K562 (cell line): Measurements from ENCODE around the gene PHLDA3.

Experiments
- EZH2 ChIP-seq: IDR thresholded peaks from 2 replicates; pipeline ENCODE4 v1.6.1; 2012; ENCODE audit warnings: low read depth, mild to moderate bottlenecking, inconsistent platforms, low read length, borderline replicate concordance
- JUND ChIP-seq, 2 experiments: IDR thresholded peaks; 2 replicates in 1 of 2; 3 replicates in 1 of 2; pipeline ENCODE4 v1.6.1; 2011; ENCODE audit warnings: borderline replicate concordance in 2 of 2, low read depth in 2 of 2, low read length in 2 of 2, improper control_type of control experiment in 1 of 2, missing biosample characterization in 1 of 2, missing genetic modification characterization in 1 of 2, missing genetic modification reagents in 1 of 2
- MYBL2 ChIP-seq, 2 experiments: fragments of 450-650 bp in 1 of 2; sonication (generic) in 1 of 2; formaldehyde crosslinking in 1 of 2; IDR thresholded peaks; 2 replicates each; pipeline versions ENCODE4 v1.6.1 to v1.8.1; 2017 to 2022; ENCODE audit warnings: borderline replicate concordance in 1 of 2, inconsistent platforms in 1 of 2, low read depth in 1 of 2, mild to moderate bottlenecking in 1 of 2, missing genetic modification reagents in 1 of 2, moderate library complexity in 1 of 2
- NFIC ChIP-seq: fragments of 450-650 bp; IDR thresholded peaks from 2 replicates; pipeline ENCODE4 v1.6.1; 2017; ENCODE audit warnings: mild to moderate bottlenecking, inconsistent platforms
- SP1 ChIP-seq: sonication (generic); formaldehyde crosslinking; IDR thresholded peaks from 2 replicates; pipeline ENCODE4 v1.8.1; 2022; ENCODE audit warnings: mild to moderate bottlenecking, missing genetic modification reagents
- TCF7 ChIP-seq: sonication (generic); IDR thresholded peaks from 2 replicates; pipeline ENCODE4 v1.6.1; 2016; ENCODE audit warnings: antibody characterized with exemption, borderline replicate concordance
- XRCC4 ChIP-seq: IDR thresholded peaks from one replicate; pipeline ENCODE4 v1.6.1; 2011; ENCODE audit not compliant: insufficient read depth, insufficient read length; ENCODE audit errors: extremely low read depth
- ZFP30 ChIP-seq: fragments of 250-450 bp; sonication (Bioruptor Pico); IDR thresholded peaks from 2 replicates; pipeline ENCODE4 v1.8.0; 2022; ENCODE audit warnings: moderate library complexity, mild to moderate bottlenecking, inconsistent platforms, borderline replicate concordance
- ZFX ChIP-seq: sonication (generic); formaldehyde crosslinking; IDR thresholded peaks from 2 replicates; pipeline ENCODE4 v1.8.0; 2022; ENCODE audit warnings: mild to moderate bottlenecking, missing genetic modification reagents, moderate library complexity
- ZNF197 ChIP-seq: fragments of 200-800 bp; sonication (Bioruptor generic); IDR thresholded peaks from 2 replicates; pipeline ENCODE4 v1.6.1; 2016; ENCODE audit warnings: low read depth, missing genetic modification characterization, missing compliant biosample characterization
- TF ChIP-seq, protein P1 (sequence below): fragments of 450-650 bp; IDR thresholded peaks from 2 replicates; pipeline ENCODE4 v1.6.1; 2016
- TF ChIP-seq, protein P2 (sequence below), 3 experiments: IDR thresholded peaks in 2 of 3; conservative IDR thresholded peaks in 1 of 3; 2 replicates each; pipeline ENCODE4 v1.5.1; 2011 to 2012; ENCODE audit warnings: low read length in 3 of 3, mild to moderate bottlenecking in 3 of 3, control low read depth in 2 of 3, improper control_type of control experiment in 1 of 3, inconsistent platforms in 1 of 3, low read depth in 1 of 3, mixed read lengths in 1 of 3, moderate library complexity in 1 of 3; ENCODE audit not compliant: insufficient read depth in 2 of 3
- TF ChIP-seq, protein P3 (sequence below): sonication (generic); formaldehyde crosslinking; IDR thresholded peaks from 2 replicates; pipeline ENCODE4 v1.8.1; 2023; ENCODE audit warnings: mild to moderate bottlenecking, missing genetic modification reagents
- TF ChIP-seq, protein P4 (sequence below): fragments of 450-650 bp; IDR thresholded peaks from 2 replicates; pipeline ENCODE4 v1.6.1; 2017; ENCODE audit warnings: antibody characterized with exemption

DNA sequence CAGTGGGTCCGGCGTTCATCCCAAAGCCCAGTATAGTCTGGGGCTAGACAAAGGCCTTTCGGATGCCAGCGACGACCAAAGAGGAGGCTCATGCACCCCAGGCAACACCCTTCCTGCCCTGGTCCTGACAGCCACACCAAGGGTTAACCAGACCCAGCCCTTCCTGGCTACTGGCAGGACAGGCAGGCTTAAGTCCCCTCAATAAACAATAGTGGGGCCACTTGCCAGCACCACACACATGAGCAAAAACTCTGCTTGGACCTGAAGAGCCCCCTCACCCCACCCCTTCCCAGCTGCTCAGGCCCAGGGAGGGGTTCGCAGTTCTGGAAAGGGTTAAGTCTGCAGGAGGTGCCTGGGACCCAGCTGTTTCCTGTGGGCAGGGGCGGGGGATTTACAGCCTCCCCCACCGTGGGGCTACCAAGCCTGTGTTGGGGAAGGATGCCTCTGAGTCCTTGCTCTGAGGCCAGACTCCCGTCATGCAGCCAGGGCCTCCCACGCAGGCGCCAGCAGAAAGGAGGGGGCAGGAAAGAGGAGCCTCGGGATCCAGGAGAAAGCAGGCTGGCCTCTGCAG is 18.2 kb downstream of the PHLDA3 start:
- TF ChIP-seq ZFX (CRISPR knock-in tag) (no peak), ZNF197 (CRISPR knock-in tag) (no peak), XRCC4 (no peak), JUND (IDR thresholded peaks at IDR 0.05; ENCODE audit: borderline replicate concordance, low read depth, low read length) (no peak), JUND (tag; IDR thresholded peaks at IDR 0.05; ENCODE audit: borderline replicate concordance, low read depth, low read length) (no peak), ZFP30 (CRISPR knock-in tag) (no peak), TCF7 (no peak), NFIC (no peak), MYBL2 (IDR thresholded peaks at IDR 0.05; ENCODE audit: low read depth) (no peak), MYBL2 (CRISPR knock-in tag; IDR thresholded peaks at IDR 0.05; ENCODE audit: borderline replicate concordance) (no peak), EZH2 (no peak), SP1 (no peak)
- TF ChIP-seq, protein P1, sequence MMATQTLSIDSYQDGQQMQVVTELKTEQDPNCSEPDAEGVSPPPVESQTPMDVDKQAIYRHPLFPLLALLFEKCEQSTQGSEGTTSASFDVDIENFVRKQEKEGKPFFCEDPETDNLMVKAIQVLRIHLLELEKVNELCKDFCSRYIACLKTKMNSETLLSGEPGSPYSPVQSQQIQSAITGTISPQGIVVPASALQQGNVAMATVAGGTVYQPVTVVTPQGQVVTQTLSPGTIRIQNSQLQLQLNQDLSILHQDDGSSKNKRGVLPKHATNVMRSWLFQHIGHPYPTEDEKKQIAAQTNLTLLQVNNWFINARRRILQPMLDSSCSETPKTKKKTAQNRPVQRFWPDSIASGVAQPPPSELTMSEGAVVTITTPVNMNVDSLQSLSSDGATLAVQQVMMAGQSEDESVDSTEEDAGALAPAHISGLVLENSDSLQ, result no peak
- TF ChIP-seq, protein P2, sequence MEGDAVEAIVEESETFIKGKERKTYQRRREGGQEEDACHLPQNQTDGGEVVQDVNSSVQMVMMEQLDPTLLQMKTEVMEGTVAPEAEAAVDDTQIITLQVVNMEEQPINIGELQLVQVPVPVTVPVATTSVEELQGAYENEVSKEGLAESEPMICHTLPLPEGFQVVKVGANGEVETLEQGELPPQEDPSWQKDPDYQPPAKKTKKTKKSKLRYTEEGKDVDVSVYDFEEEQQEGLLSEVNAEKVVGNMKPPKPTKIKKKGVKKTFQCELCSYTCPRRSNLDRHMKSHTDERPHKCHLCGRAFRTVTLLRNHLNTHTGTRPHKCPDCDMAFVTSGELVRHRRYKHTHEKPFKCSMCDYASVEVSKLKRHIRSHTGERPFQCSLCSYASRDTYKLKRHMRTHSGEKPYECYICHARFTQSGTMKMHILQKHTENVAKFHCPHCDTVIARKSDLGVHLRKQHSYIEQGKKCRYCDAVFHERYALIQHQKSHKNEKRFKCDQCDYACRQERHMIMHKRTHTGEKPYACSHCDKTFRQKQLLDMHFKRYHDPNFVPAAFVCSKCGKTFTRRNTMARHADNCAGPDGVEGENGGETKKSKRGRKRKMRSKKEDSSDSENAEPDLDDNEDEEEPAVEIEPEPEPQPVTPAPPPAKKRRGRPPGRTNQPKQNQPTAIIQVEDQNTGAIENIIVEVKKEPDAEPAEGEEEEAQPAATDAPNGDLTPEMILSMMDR (IDR thresholded peaks at IDR 0.05 in 2 of 3, conservative IDR thresholded peaks at IDR 0.05 in 1 of 3; ENCODE audit: insufficient read depth in 2 of 3, low read depth in 1 of 3, low read length in 3 of 3), result no peak
- TF ChIP-seq, protein P3, sequence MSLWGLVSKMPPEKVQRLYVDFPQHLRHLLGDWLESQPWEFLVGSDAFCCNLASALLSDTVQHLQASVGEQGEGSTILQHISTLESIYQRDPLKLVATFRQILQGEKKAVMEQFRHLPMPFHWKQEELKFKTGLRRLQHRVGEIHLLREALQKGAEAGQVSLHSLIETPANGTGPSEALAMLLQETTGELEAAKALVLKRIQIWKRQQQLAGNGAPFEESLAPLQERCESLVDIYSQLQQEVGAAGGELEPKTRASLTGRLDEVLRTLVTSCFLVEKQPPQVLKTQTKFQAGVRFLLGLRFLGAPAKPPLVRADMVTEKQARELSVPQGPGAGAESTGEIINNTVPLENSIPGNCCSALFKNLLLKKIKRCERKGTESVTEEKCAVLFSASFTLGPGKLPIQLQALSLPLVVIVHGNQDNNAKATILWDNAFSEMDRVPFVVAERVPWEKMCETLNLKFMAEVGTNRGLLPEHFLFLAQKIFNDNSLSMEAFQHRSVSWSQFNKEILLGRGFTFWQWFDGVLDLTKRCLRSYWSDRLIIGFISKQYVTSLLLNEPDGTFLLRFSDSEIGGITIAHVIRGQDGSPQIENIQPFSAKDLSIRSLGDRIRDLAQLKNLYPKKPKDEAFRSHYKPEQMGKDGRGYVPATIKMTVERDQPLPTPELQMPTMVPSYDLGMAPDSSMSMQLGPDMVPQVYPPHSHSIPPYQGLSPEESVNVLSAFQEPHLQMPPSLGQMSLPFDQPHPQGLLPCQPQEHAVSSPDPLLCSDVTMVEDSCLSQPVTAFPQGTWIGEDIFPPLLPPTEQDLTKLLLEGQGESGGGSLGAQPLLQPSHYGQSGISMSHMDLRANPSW (CRISPR knock-in tag), result no peak
- TF ChIP-seq, protein P4, sequence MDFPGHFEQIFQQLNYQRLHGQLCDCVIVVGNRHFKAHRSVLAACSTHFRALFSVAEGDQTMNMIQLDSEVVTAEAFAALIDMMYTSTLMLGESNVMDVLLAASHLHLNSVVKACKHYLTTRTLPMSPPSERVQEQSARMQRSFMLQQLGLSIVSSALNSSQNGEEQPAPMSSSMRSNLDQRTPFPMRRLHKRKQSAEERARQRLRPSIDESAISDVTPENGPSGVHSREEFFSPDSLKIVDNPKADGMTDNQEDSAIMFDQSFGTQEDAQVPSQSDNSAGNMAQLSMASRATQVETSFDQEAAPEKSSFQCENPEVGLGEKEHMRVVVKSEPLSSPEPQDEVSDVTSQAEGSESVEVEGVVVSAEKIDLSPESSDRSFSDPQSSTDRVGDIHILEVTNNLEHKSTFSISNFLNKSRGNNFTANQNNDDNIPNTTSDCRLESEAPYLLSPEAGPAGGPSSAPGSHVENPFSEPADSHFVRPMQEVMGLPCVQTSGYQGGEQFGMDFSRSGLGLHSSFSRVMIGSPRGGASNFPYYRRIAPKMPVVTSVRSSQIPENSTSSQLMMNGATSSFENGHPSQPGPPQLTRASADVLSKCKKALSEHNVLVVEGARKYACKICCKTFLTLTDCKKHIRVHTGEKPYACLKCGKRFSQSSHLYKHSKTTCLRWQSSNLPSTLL, result no peak
